OCI-LY1 (cell line): ENCODE data around the gene CASKIN2.

Experiments used
- H2AFZ ChIP-seq: fragments of 200-600 bp; sonication (generic), shearing (Covaris generic); 2 replicates; pipeline ENCODE4 v1.6.0; 2014; ENCODE audit warnings: antibody characterized with exemption, mild to moderate bottlenecking, low read length
- H3F3A ChIP-seq: fragments of 200-600 bp; sonication (generic), shearing (Covaris generic); 2 replicates; pipeline ENCODE4 v1.6.0; 2014; ENCODE audit warnings: mild to moderate bottlenecking, antibody characterized with exemption, low read length, moderate library complexity; ENCODE audit not compliant: insufficient read depth
- H3K27ac ChIP-seq: fragments of 200-600 bp; sonication (generic); 2 replicates; pipeline ENCODE4 v1.5.1; 2014; ENCODE audit warnings: low read length, mixed run types, mild to moderate bottlenecking, low read depth; ENCODE audit not compliant: poor library complexity, severe bottlenecking
- H3K27me3 ChIP-seq: fragments of 200-600 bp; sonication (generic); 2 replicates; pipeline ENCODE4 v1.6.0; 2014; ENCODE audit warnings: antibody characterized with exemption, mild to moderate bottlenecking, low read length, moderate library complexity; ENCODE audit not compliant: insufficient read depth
- H3K36me3 ChIP-seq: fragments of 200-600 bp; sonication (generic); 2 replicates; pipeline ENCODE4 v1.6.1; 2014; ENCODE audit warnings: mild to moderate bottlenecking, antibody characterized with exemption, low read length, moderate library complexity, mixed read lengths; ENCODE audit not compliant: insufficient read depth
- H3K4me1 ChIP-seq: fragments of 200-600 bp; sonication (generic); 2 replicates; pipeline ENCODE4 v1.5.1; 2014; ENCODE audit warnings: mild to moderate bottlenecking, low read length, moderate library complexity; ENCODE audit not compliant: insufficient read depth, severe bottlenecking
- H3K4me2 ChIP-seq: fragments of 200-600 bp; sonication (generic), shearing (Covaris generic); 2 replicates; pipeline ENCODE4 v1.6.1; 2014; ENCODE audit warnings: low read length
- H3K4me3 ChIP-seq: fragments of 200-600 bp; sonication (generic); 2 replicates; pipeline ENCODE4 v1.5.1; 2014; ENCODE audit warnings: low read length, low read depth, mild to moderate bottlenecking, mixed read lengths; ENCODE audit not compliant: poor library complexity, severe bottlenecking
- H3K79me2 ChIP-seq: fragments of 200-600 bp; shearing (Covaris generic); 2 replicates; pipeline ENCODE4 v1.6.1; 2016; ENCODE audit warnings: mixed run types, low read length, mixed read lengths; ENCODE audit not compliant: insufficient read depth
- H3K9ac ChIP-seq: fragments of 200-600 bp; sonication (generic), shearing (Covaris generic); 2 replicates; pipeline ENCODE4 v1.6.1; 2014; ENCODE audit warnings: mild to moderate bottlenecking, low read length, mixed read lengths
- H3K9me2 ChIP-seq: fragments of 200-600 bp; sonication (generic), shearing (Covaris generic); 2 replicates; pipeline ENCODE4 v1.6.1; 2014; ENCODE audit warnings: low read depth, mild to moderate bottlenecking, low read length, mixed read lengths
- H3K9me3 ChIP-seq: fragments of 200-600 bp; shearing (Covaris generic); 2 replicates; pipeline ENCODE4 v1.6.1; 2014; ENCODE audit warnings: low read length, mixed read lengths
- H4K20me1 ChIP-seq: fragments of 200-600 bp; sonication (generic), shearing (Covaris generic); 2 replicates; pipeline ENCODE4 v1.6.0; 2016; ENCODE audit warnings: mild to moderate bottlenecking, low read length; ENCODE audit not compliant: insufficient read depth
- EZH2 ChIP-seq: fragments of 200-600 bp; sonication (generic), shearing (Covaris generic); IDR thresholded peaks from 2 replicates; pipeline ENCODE4 v1.8.0; 2017; ENCODE audit warnings: borderline replicate concordance, mixed run types, mild to moderate bottlenecking, antibody characterized with exemption, low read length, moderate library complexity, mixed read lengths
- TF ChIP-seq, protein P1 (sequence below): fragments of 200-600 bp; sonication (generic), shearing (Covaris generic); IDR thresholded peaks from 2 replicates; pipeline ENCODE4 v1.5.1; 2017; ENCODE audit warnings: mild to moderate bottlenecking, antibody characterized with exemption, low read length, moderate library complexity, mixed read lengths

CASKIN2 gene

DNA sequence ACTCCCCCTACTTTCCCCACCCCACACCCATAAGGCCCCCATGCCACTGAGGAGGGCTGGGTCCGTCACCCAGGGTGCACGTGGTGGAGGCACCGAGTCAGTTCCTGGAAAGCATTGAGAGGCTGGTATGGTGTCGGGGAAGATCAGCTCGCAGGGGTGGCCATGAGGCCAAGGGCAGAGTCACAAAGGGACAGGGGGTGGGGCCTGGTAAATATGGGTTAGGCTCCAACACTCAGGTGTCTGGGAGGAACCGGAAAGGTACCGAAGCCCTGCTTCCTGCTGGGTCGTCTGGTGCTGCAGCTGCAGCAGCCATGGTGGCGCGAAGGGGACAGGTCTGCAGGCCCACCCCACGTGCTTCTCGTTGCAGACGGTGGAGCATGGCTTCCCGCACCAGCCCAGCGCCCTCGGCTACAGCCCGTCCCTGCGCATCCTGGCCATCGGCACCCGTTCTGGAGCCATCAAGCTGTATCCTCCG is 40.4 kb upstream of the CASKIN2 start:
- no peaks in the 10 kb centered on the region for H3F3A ChIP-seq
- no peaks in the 10 kb centered on the region for H4K20me1 ChIP-seq
- H3K9me3 ChIP-seq: no peaks in the 10 kb centered on the region
- H3K27ac ChIP-seq: no peak overlapping the region
- H3K79me2 ChIP-seq: no peaks in the 10 kb centered on the region
- no peaks in the 10 kb centered on the region for H3K9me2 ChIP-seq
- no peak overlapping the region for H2AFZ ChIP-seq
- TF ChIP-seq, protein P1, sequence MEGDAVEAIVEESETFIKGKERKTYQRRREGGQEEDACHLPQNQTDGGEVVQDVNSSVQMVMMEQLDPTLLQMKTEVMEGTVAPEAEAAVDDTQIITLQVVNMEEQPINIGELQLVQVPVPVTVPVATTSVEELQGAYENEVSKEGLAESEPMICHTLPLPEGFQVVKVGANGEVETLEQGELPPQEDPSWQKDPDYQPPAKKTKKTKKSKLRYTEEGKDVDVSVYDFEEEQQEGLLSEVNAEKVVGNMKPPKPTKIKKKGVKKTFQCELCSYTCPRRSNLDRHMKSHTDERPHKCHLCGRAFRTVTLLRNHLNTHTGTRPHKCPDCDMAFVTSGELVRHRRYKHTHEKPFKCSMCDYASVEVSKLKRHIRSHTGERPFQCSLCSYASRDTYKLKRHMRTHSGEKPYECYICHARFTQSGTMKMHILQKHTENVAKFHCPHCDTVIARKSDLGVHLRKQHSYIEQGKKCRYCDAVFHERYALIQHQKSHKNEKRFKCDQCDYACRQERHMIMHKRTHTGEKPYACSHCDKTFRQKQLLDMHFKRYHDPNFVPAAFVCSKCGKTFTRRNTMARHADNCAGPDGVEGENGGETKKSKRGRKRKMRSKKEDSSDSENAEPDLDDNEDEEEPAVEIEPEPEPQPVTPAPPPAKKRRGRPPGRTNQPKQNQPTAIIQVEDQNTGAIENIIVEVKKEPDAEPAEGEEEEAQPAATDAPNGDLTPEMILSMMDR: no peak
- TF ChIP-seq EZH2: no peak
- H3K4me1 ChIP-seq: no peaks in the 10 kb centered on the region
- no peak overlapping the region for H3K4me3 ChIP-seq
- no peak overlapping the region for H3K4me2 ChIP-seq
- no peaks in the 10 kb centered on the region for H3K36me3 ChIP-seq
- H3K27me3 ChIP-seq: peaks cover 6% of the 10 kb centered on the region
- no peak overlapping the region for H3K9ac ChIP-seq

DNA sequence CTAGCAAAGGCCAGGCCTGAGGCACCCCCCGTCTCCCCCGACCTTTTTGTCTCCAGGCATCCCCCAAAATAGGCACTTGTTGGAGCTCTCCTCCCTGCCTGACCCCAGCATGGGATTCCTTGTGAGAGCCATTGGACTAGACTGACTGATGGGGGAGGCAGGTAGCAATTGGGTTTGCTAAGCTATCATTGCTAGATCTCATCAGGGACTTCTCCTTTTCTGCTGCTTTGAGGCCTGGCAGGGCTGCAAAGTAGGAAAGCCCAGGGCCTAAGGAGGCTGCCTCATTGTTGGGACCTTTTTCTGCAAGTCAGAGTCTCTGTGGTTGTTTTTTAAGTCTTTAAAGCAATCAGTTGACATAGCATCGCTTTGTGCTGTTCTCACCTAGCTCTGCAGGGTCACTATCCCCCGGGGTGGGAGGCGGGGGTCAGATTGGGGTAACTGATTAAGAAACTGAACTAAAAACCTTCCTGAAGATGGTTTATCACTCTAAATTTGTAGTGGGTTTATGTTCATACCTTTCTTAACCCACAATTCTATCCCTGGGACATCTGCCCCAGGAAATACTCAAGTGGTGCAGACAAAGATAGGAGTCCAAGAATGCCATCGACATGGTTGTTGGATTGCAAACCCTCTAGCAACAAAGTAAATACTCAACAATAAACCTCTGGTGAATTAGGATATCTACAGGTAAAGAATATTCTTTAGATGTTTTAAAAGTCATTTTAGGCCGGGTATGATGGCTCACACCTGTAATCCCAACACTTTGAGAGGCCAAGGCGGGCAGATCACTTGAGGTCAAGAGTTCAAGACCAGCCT is 38.2 kb upstream of the CASKIN2 start:
- Histone ChIP-seq H3K9me2 (no peaks in the 10 kb centered on the region), H3F3A (no peaks in the 10 kb centered on the region), H3K79me2 (no peaks in the 10 kb centered on the region), H3K36me3 (no peaks in the 10 kb centered on the region), H4K20me1 (no peaks in the 10 kb centered on the region), H3K9ac (no peak overlapping the region), H3K9me3 (no peaks in the 10 kb centered on the region), H3K27ac (no peak overlapping the region), H3K4me2 (no peak overlapping the region), H3K4me3 (no peak overlapping the region), H2AFZ (no peak overlapping the region), H3K4me1 (no peaks in the 10 kb centered on the region), H3K27me3 (no peaks in the 10 kb centered on the region; the same call in 1 of the 2 replicates)
- TF ChIP-seq EZH2: no peak
- TF ChIP-seq, protein P1: no peak

DNA sequence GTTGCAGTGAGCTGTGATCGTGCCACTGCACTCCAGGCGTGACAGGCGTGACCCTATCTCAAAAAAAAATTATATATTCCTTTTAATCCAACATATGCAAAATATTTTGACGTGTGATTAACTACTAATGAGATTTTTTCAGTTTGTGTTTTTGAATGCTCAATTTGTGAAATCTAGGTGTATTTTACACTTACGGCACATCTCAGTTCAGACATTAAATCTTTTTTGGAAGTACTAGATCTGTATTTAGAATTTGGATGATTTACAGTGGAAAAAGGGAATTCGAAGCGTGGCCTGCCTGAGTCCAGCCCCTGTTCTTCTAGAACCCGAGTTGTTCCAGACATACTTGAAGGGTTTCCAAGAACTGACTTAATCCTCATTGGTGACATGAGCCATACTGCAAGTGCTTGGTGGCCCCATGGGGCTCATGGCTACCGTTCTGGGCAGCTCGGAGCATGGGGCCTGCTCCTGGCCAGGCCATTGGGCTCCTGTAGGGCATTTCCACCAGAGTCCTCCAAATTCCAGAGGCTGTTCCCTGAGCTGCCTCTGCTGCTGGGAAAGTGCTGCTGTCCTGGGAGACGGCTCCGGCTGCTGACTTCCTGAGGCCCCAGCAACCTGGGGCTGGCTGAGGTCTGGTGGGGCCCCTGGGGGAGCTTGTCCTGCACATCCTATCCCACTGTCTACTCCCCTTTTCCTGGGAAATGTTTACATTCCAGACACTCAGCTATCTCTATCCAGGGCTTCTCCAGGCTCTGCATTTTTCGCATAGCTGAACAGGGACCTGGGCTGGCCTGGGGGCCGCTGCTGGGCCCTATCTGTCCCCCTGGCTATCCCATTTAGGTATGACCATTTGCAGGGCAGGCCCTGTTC is 37.3 kb upstream of the CASKIN2 start:
- TF ChIP-seq, protein P1: no peak
- no peak for TF ChIP-seq EZH2
- Histone ChIP-seq H3K79me2 (no peaks in the 10 kb centered on the region), H3K27me3 (no peaks in the 10 kb centered on the region; the same call in 1 of the 2 replicates), H3K4me3 (no peak overlapping the region), H3K9me3 (no peaks in the 10 kb centered on the region), H3K4me2 (no peak overlapping the region), H3K36me3 (no peaks in the 10 kb centered on the region), H3K9me2 (no peaks in the 10 kb centered on the region), H3K9ac (no peak overlapping the region), H4K20me1 (no peaks in the 10 kb centered on the region), H3F3A (no peaks in the 10 kb centered on the region), H2AFZ (no peak overlapping the region), H3K4me1 (no peaks in the 10 kb centered on the region), H3K27ac (no peak overlapping the region)
